AG10803 (cell line): ENCODE measurements around the gene SHC2.
"Not testable (repeated sequence)": the region's sequence is repeated elsewhere in the genome, so short reads cannot be mapped to it uniquely, and the experiment has no call there.

ENCODE experiments used
- DNase-seq: peaks from one replicate; pipeline ENCODE4 v3.0.0; 2010; ENCODE audit warnings: low read depth
- H3K4me3 ChIP-seq: 2 replicates; pipeline ENCODE4 v1.5.1; 2011; ENCODE audit warnings: mild to moderate bottlenecking, low read length, control low read depth
- CTCF ChIP-seq: conservative IDR thresholded peaks from 2 replicates; pipeline ENCODE4 v1.5.1; 2011; ENCODE audit warnings: mild to moderate bottlenecking, low read length, control low read depth, inconsistent platforms

SHC2 gene

GRCh38 chr19:386189-386588, 74.6 kb downstream of the SHC2 start:
- not testable (repeated sequence) for DNase-seq, H3K4me3 ChIP-seq
- TF ChIP-seq CTCF, result 0 out of 2 replicates have a peak, but pooled peaks have one; percentile 5

DNA sequence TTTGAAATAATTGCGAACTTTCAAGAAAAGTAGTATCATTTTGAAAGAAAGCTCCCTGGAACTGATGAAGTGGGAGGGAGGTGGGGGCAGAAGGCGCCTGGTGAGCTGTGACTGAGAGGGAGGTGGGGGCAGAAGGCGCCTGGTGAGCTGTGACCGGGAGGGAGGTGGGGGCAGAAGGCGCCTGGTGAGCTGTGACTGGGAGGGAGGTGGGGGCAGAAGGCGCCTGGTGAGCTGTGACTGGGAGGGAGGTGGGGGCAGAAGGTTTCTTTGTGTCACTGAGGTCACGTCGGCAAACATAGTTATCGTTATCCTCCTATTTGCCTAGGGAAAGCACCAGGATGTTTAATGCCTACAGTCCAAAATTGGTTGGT, 76.0 kb downstream of the SHC2 start:
- no peak for TF ChIP-seq CTCF
- no peak overlapping the region for H3K4me3 ChIP-seq
- no peak for DNase-seq

- H3K4me3 ChIP-seq, result no peak overlapping the region
- DNase-seq, result no peak
- peak; percentile 17; the same call in 1 of the 2 replicates for TF ChIP-seq CTCF
Measured at GRCh38 chr19:383922-384798, 76.7 kb downstream of the SHC2 start.

- no peak overlapping the region for H3K4me3 ChIP-seq
- TF ChIP-seq CTCF, result no peak
- no peak for DNase-seq
Measured at GRCh38 chr19:383040-383439, 77.8 kb downstream of the SHC2 start.

- not testable (repeated sequence) for H3K4me3 ChIP-seq
- peak; percentile 91 for DNase-seq
Measured at GRCh38 chr19:382578-382977, 78.3 kb downstream of the SHC2 start.

GRCh38 chr19:381901-382300, 78.9 kb downstream of the SHC2 start:
- not testable (repeated sequence) for H3K4me3 ChIP-seq
- peak; percentile 38 for DNase-seq

GRCh38 chr19:380618-381219, 80.1 kb downstream of the SHC2 start:
- H3K4me3 ChIP-seq, result not testable (repeated sequence)

DNA sequence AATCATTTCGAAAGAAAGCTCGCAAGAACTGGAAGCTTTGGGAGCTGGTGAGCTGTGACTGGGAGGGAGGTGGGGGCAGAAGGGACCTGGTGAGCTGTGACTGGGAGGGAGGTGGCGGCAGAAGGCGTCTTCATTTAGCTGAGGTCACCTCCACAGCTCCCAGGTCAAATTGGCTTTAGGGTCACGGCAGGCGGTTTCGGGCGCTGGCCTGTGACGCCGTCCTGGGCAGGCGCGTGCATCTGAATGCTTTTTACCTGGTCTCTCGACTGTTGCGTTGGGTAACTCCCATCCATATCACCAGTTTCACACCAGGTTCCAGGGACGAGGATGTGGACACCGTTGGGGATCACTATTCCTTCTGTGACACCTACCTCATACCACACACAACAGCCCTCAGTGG, 81.0 kb downstream of the SHC2 start:
- TF ChIP-seq CTCF, result no peak
- H3K4me3 ChIP-seq, result no peak overlapping the region
- no peak for DNase-seq

More at GRCh38 chr19:380618-381219, 80.1 kb downstream of the SHC2 start:
- not testable (repeated sequence) for DNase-seq
